H1 (cell line): Measurements from ENCODE around the gene MRFAP1. TPM values are rescaled to one million over a fixed set of nuclear protein-coding genes. Genes with fewer than 3 reads are reported as not detected.
"Not testable (repeated sequence)": the region's sequence is repeated elsewhere in the genome, so short reads cannot be mapped to it uniquely, and the experiment has no call there.

Experiments used
- CTCF ChIA-PET: fragments of 300-600 bp; sonication (Branson Sonifier 250); formaldehyde crosslinking; loops from one replicate; lab custom pipeline; 2021; ENCODE audit not compliant: partially characterized antibody; lab: Charles Lee
- POLR2A ChIA-PET: fragments of 300-600 bp; sonication (Branson Sonifier 250); formaldehyde crosslinking; loops from one replicate; lab custom pipeline; 2021; ENCODE audit warnings: inconsistent platforms; ENCODE audit not compliant: partially characterized antibody; lab: Charles Lee
- DNase-seq, 2 experiments: peaks; one replicate each; pipeline versions ENCODE4 v3.0.0 to v3.0.0-alpha.2; 2010 to 2022; ENCODE audit warnings: low spot score in 2 of 2, low read depth in 1 of 2, mixed read lengths in 1 of 2
- FAIRE-seq: peaks from 2 replicates; lab custom pipeline; 2011; peaks lifted over from hg19 to GRCh38; lab: Jason Lieb, UNC
- H2AFZ ChIP-seq: 2 replicates; pipeline ENCODE4 v1.8.1; 2012; ENCODE audit warnings: low read length, inconsistent platforms
- H2AK5ac ChIP-seq: 2 replicates; pipeline ENCODE4 v1.6.1; 2013; ENCODE audit warnings: low read depth, low read length
- H2BK120ac ChIP-seq: replicated peaks from 2 replicates; pipeline ENCODE3; 2013; ENCODE audit warnings: low read depth, low read length, inconsistent platforms
- H2BK12ac ChIP-seq: 2 replicates; pipeline ENCODE4 v1.6.1; 2013; ENCODE audit warnings: low read depth, low read length
- H2BK15ac ChIP-seq: 2 replicates; pipeline ENCODE4 v1.6.1; 2013; ENCODE audit warnings: low read length
- H2BK20ac ChIP-seq: 2 replicates; pipeline ENCODE4 v1.6.1; 2013; ENCODE audit warnings: low read length
- H2BK5ac ChIP-seq: 2 replicates; pipeline ENCODE4 v1.6.1; 2013; ENCODE audit warnings: low read depth, low read length
- H3K14ac ChIP-seq: 2 replicates; pipeline ENCODE4 v1.6.1; 2013; ENCODE audit warnings: inconsistent platforms; ENCODE audit not compliant: insufficient read length
- H3K18ac ChIP-seq: 2 replicates; pipeline ENCODE4 v1.6.1; 2013; ENCODE audit warnings: low read length; ENCODE audit errors: extremely low read depth
- H3K23ac ChIP-seq: 2 replicates; pipeline ENCODE4 v1.6.1; 2013; ENCODE audit warnings: inconsistent platforms; ENCODE audit not compliant: insufficient read length
- H3K23me2 ChIP-seq: 2 replicates; pipeline ENCODE4 v1.6.1; 2013; ENCODE audit warnings: low read depth, low read length
- H3K27ac ChIP-seq: 2 replicates; pipeline ENCODE4 v1.6.1; 2011; ENCODE audit warnings: low read depth, low read length, inconsistent platforms
- H3K27me3 ChIP-seq, 4 experiments: replicated peaks in 1 of 4; 1 replicate in 1 of 4; 2 replicates in 3 of 4; pipeline versions ENCODE4 v1.6.1 to v1.8.1; 2011 to 2013; ENCODE audit warnings: low read length in 3 of 4, mild to moderate bottlenecking in 3 of 4, inconsistent platforms in 2 of 4, mixed read lengths in 2 of 4, moderate library complexity in 1 of 4; ENCODE audit not compliant: control insufficient read depth in 3 of 4, insufficient read depth in 3 of 4; ENCODE audit errors: extremely low read depth in 1 of 4
- H3K36me3 ChIP-seq, 4 experiments: 2 replicates each; pipeline versions ENCODE4 v1.6.1 to v1.8.1; 2011 to 2013; ENCODE audit warnings: mild to moderate bottlenecking in 4 of 4, low read length in 3 of 4, moderate library complexity in 2 of 4, control low read depth in 1 of 4, inconsistent platforms in 1 of 4; ENCODE audit not compliant: insufficient read depth in 4 of 4, control insufficient read depth in 2 of 4
- H3K4ac ChIP-seq: replicated peaks from 2 replicates; pipeline ENCODE3; 2013; ENCODE audit warnings: low read length, low read depth, mixed read lengths, inconsistent platforms; ENCODE audit not compliant: insufficient read length
- H3K4me1 ChIP-seq, 4 experiments: replicated peaks in 1 of 4; 1 replicate in 1 of 4; 2 replicates in 3 of 4; pipeline versions ENCODE4 v1.6.1 to v1.8.1; 2011 to 2013; ENCODE audit warnings: low read length in 3 of 4, inconsistent platforms in 2 of 4, mixed read lengths in 1 of 4; ENCODE audit not compliant: insufficient read depth in 4 of 4, control insufficient read depth in 3 of 4
- H3K4me2 ChIP-seq, 2 experiments: 2 replicates each; pipeline versions ENCODE4 v1.6.1 to v1.8.1; 2011 to 2013; ENCODE audit warnings: low read depth in 2 of 2, low read length in 2 of 2, control low read depth in 1 of 2, inconsistent platforms in 1 of 2, mild to moderate bottlenecking in 1 of 2; ENCODE audit not compliant: insufficient read depth in 1 of 2
- H3K4me3 ChIP-seq, 4 experiments: fragments of 200-600, 300-600 bp in 1 of 4; sonication (generic), shearing (Covaris generic), sonication (Bioruptor Twin) in 1 of 4; 2 replicates each; pipeline versions ENCODE4 v1.5.1 to v1.8.1; 2011 to 2016; ENCODE audit warnings: low read length in 4 of 4, low read depth in 3 of 4, control low read depth in 2 of 4, inconsistent platforms in 2 of 4, mild to moderate bottlenecking in 2 of 4, mixed read lengths in 1 of 4, moderate library complexity in 1 of 4; ENCODE audit not compliant: insufficient read depth in 2 of 4; ENCODE audit errors: extremely low read depth in 1 of 4
- H3K56ac ChIP-seq: replicated peaks from 2 replicates; pipeline ENCODE3; 2013; ENCODE audit warnings: low read depth, mild to moderate bottlenecking, mixed read lengths, low read length, inconsistent platforms; ENCODE audit not compliant: insufficient read length
- H3K79me1 ChIP-seq: 2 replicates; pipeline ENCODE4 v1.6.1; 2013; ENCODE audit warnings: low read depth, low read length, control low read depth
- H3K79me2 ChIP-seq, 2 experiments: 2 replicates each; pipeline versions ENCODE4 v1.6.1 to v1.8.1; 2012 to 2013; ENCODE audit warnings: low read length in 2 of 2, mild to moderate bottlenecking in 2 of 2, inconsistent platforms in 1 of 2; ENCODE audit not compliant: insufficient read depth in 2 of 2, control insufficient read depth in 1 of 2
- H3K9ac ChIP-seq, 4 experiments: replicated peaks in 1 of 4; 1 replicate in 1 of 4; 2 replicates in 3 of 4; pipeline versions ENCODE4 v1.6.1 to v1.8.1; 2011 to 2013; ENCODE audit warnings: low read depth in 3 of 4, low read length in 3 of 4, control low read depth in 2 of 4, mild to moderate bottlenecking in 2 of 4, moderate library complexity in 2 of 4, inconsistent platforms in 1 of 4; ENCODE audit errors: extremely low read depth in 1 of 4
- H3K9me3 ChIP-seq, 2 experiments: 2 replicates each; pipeline versions ENCODE4 v1.6.1 to v1.8.1; 2012 to 2013; ENCODE audit warnings: mild to moderate bottlenecking in 2 of 2, moderate library complexity in 2 of 2, control low read depth in 1 of 2, inconsistent platforms in 1 of 2, low read depth in 1 of 2, low read length in 1 of 2, mixed read lengths in 1 of 2; ENCODE audit not compliant: insufficient read depth in 2 of 2
- H4K20me1 ChIP-seq, 2 experiments: replicated peaks in 1 of 2; 2 replicates each; pipeline versions ENCODE3 to v1.8.1; 2011 to 2013; ENCODE audit warnings: inconsistent platforms in 2 of 2, low read length in 2 of 2, mild to moderate bottlenecking in 1 of 2; ENCODE audit not compliant: insufficient read depth in 2 of 2, control insufficient read depth in 1 of 2
- H4K5ac ChIP-seq: 2 replicates; pipeline ENCODE4 v1.6.1; 2013; ENCODE audit warnings: low read length, low read depth, mixed read lengths, inconsistent platforms; ENCODE audit not compliant: insufficient read length
- H4K8ac ChIP-seq: 2 replicates; pipeline ENCODE4 v1.8.0; 2013; ENCODE audit warnings: mild to moderate bottlenecking, moderate library complexity, low read length, inconsistent platforms; ENCODE audit not compliant: insufficient read depth; ENCODE audit errors: extremely low read depth
- H4K91ac ChIP-seq: replicated peaks from 2 replicates; pipeline ENCODE3; 2013; ENCODE audit warnings: low read length, mixed read lengths, inconsistent platforms; ENCODE audit not compliant: insufficient read length
- CREB1 ChIP-seq: IDR thresholded peaks from 2 replicates; pipeline ENCODE4 v1.6.1; 2012; ENCODE audit warnings: inconsistent platforms
- WGBS, 2 experiments: shearing (Covaris generic) in 1 of 2; methylation state at CpG; one replicate each; pipeline versions ENCODE4 v1.1.6 to v1.1.7; 2013 to 2015; ENCODE audit warnings: low lambda C conversion rate in 2 of 2, mixed read lengths in 2 of 2, inconsistent platforms in 1 of 2, low coverage in 1 of 2, missing lambda C conversion rate in 1 of 2; ENCODE audit not compliant: insufficient replicate concordance in 2 of 2, insufficient coverage in 1 of 2, insufficient read length in 1 of 2; ENCODE audit errors: extremely low coverage in 1 of 2, missing lambda C conversion rate in 1 of 2; 5-methylcytosine and 5-hydroxymethylcytosine counted together
- polyA plus RNA-seq, 7 experiments: library from polyadenylated mRNA; depleted of rRNA in 3 of 7; stranded (reverse) in 5 of 7; unstranded in 2 of 7; fragments of >200 nt in 5 of 7; fragments of 200-250 nt in 2 of 7; gene quantifications; 1 replicate in 5 of 7; 2 replicates in 1 of 7; 4 replicates in 1 of 7; pipeline versions ENCODE4 v1.2.1 to v1.2.3, GENCODE V29; 2011 to 2013; ENCODE audit warnings: missing spikeins in 2 of 7, mixed read lengths in 2 of 7
- total RNA-seq: library from RNA; stranded (reverse); fragmentation: NEBNext Ultra II Directional; extraction: Animal tissue kit (Norgen Biotek cat#: 25700); gene quantifications from 2 replicates; pipeline ENCODE4 v1.2.1, GENCODE V29; 2021

MRFAP1 gene
- total and polyA plus RNA-seq, 2 of the 8 experiments (the other 6 are each of a cell fraction or from before 2014, with no cell fraction given) = 108 to 307 TPM

- FAIRE-seq (no peak), DNase-seq (no peak)
- no peak overlapping the region for H4K5ac ChIP-seq
- H2BK120ac ChIP-seq = no peak overlapping the region
- H4K8ac ChIP-seq = no peak overlapping the region
- H2AK5ac ChIP-seq = no peak overlapping the region
- no peak overlapping the region for H2BK12ac ChIP-seq
- no peak overlapping the region for H3K18ac ChIP-seq
- no peak overlapping the region for H3K14ac ChIP-seq
- H2AFZ ChIP-seq = no peak overlapping the region
- H3K79me2 ChIP-seq = no peaks in the 10 kb centered on the region
- H3K23me2 ChIP-seq = no peaks in the 10 kb centered on the region
- H3K27ac ChIP-seq = no peak overlapping the region
- no peaks in the 10 kb centered on the region for H3K79me1 ChIP-seq
- H3K27me3 ChIP-seq = no peaks in the 10 kb centered on the region
- H3K4me2 ChIP-seq = no peak overlapping the region
- WGBS, 2 experiments = 89% methylated on average over 8 of the region's 8 CpGs; no CpG with 5 or more reads in 1 of the 2 experiments
- H3K36me3 ChIP-seq = no peaks in the 10 kb centered on the region
- ChIA-PET CTCF (interaction anchor here (0.5 kb wide), 1 partner anchor 38 kb away, joined by 3 read pairs; no protein-coding TSS in a partner anchor), POLR2A (interaction anchor here (1.1 kb wide), 1 partner anchor 8 kb away, joined by 3 read pairs; no protein-coding TSS in a partner anchor)
- H4K91ac ChIP-seq = no peak overlapping the region
- H3K56ac ChIP-seq = no peak overlapping the region
- no peak overlapping the region for H2BK20ac ChIP-seq
- no peak overlapping the region for H3K9ac ChIP-seq
- no peak overlapping the region for H3K23ac ChIP-seq
- no peaks in the 10 kb centered on the region for H3K4me1 ChIP-seq
- no peak overlapping the region for H2BK5ac ChIP-seq
- no peak overlapping the region for H2BK15ac ChIP-seq
- H4K20me1 ChIP-seq = no peaks in the 10 kb centered on the region
- no peak for TF ChIP-seq CREB1
- H3K4me3 ChIP-seq = no peak overlapping the region
- H3K9me3 ChIP-seq = peaks cover 0 to 2% of the 10 kb centered on the region in 2 experiments; a peak in 1 of 4 replicates
- H3K4ac ChIP-seq = no peak overlapping the region
Observed at GRCh38 chr4:6649216-6649615, 8.7 kb downstream of the MRFAP1 start.

- H3K4me3 ChIP-seq, H3K14ac ChIP-seq, H2BK15ac ChIP-seq, H4K91ac ChIP-seq, H3K4me1 ChIP-seq, H3K9ac ChIP-seq, H3K36me3 ChIP-seq, H4K8ac ChIP-seq, CTCF ChIA-PET, H2BK5ac ChIP-seq, H2BK120ac ChIP-seq, H4K20me1 ChIP-seq, H3K79me2 ChIP-seq, H3K18ac ChIP-seq, H3K27ac ChIP-seq, DNase-seq, H4K5ac ChIP-seq, H2BK12ac ChIP-seq, H3K23ac ChIP-seq, H2BK20ac ChIP-seq, H3K4ac ChIP-seq, H3K56ac ChIP-seq, H3K23me2 ChIP-seq, H3K4me2 ChIP-seq, H3K79me1 ChIP-seq, H2AK5ac ChIP-seq, H3K9me3 ChIP-seq, H2AFZ ChIP-seq, FAIRE-seq: not testable (repeated sequence)
- H3K27me3 ChIP-seq = peaks cover 0 to 14% (median 8%) of the 10 kb centered on the region in 4 experiments; a peak in 5 of 7 replicates
- POLR2A ChIA-PET = interaction anchor here (0.9 to 1.1 kb wide), 2 partner anchors 11 to 27 kb away, joined by 3 read pairs; no protein-coding TSS in a partner anchor
- WGBS, 2 experiments = 80% methylated on average over 3 of the region's 3 CpGs; no CpG with 5 or more reads in 1 of the 2 experiments
Observed at GRCh38 chr4:6654211-6654610, 13.7 kb downstream of the MRFAP1 start.
